Stimulated activated naive CD8-positive, alpha-beta T cell treated with anti-CD3 and anti-CD28 coated beads, Interleukin-15, Interleukin-2, amounts not matched to agents 100 U/mL and 50 U/mL, for 24 hours (primary cell): Measurements from ENCODE around the gene IQCH.

ENCODE experiments used
- ATAC-seq: fragments of 150-1000 bp; cut with Tn5 transposase; one replicate; pipeline ENCODE4 v1.10.0; 2021
- DNase-seq: peaks from one replicate; pipeline ENCODE4 v3.0.0; 2021

IQCH gene

DNA sequence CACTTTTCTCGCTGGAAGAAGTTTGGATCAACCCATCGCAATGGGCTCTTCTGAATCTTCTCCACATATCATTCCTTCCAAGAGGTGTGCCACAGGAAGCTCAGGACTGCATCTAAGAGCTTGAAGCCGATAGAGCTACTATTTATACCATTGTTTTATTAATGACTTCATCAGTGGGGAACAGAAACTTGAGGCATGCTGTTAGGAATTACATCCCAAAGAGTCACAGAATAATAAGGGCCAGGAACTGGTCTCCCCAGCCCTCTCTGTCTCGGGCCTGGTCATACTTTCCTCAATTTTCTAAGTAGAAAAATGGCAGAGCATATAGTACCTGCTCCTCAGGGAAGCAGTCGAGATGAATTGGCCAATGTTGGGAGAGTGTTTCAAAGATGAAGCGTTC lies 249.5 kb downstream of the IQCH start:
- no peak for DNase-seq
- no peak for ATAC-seq

DNA sequence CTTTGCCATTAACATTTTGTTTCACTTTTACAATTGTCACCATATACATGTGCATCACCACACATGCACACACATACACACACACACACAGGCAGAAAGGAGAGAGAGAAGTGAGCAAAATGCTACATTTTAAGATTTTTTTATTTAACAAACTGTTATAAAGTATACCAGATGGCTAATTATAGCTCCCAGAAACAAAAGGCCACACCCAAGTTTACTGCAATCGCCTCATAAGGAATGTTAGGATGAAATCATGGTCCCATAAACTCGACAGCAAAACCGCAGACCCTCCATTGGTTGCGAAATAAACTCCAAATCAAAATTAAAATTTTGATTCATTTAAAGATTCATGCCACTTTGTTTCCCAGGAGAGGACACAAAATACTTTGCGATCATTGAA lies 250.2 kb downstream of the IQCH start:
- DNase-seq (no peak), ATAC-seq (no peak)

DNA sequence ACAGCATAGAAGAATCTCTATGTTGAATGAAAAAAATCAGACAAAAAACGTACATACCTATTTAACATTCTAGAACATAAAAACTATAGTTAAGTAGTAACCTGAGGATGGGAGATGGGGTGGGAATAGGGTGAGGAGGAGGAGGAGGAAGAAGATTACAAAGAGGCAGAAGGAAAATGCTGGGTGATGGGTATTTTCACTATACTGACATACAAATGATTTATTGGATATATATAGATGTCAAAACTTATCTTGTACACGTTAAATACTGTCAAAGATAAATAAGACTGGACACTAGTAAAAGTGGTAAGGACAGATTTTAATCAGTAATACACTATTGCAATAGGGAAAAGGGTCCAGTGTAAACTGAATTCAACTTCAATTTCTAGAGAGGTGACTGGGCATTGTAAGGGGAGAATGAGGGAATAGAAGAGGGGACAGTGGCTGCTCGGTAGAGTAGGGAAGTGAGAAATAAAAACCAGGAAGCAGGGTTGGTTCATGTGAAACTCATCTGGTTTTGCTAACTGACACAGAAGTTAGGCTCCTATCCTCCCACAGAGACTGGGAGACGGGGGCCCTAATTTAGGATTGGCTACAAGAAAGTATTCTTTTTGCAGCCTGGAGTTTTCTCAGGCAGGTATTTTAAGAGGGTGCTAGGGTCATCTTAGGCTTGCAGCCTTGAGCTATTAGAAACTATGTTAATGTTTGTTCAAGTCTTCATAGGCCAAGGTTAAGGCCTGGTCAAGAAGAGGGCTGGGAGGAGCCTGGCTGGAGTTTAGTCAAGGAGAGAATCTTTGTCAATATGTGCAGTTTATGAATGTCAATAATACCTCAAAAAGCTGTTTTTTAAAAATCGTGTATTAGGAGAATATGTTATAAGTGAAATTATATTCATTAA lies 251.3 kb downstream of the IQCH start:
- no peak for ATAC-seq

DNA sequence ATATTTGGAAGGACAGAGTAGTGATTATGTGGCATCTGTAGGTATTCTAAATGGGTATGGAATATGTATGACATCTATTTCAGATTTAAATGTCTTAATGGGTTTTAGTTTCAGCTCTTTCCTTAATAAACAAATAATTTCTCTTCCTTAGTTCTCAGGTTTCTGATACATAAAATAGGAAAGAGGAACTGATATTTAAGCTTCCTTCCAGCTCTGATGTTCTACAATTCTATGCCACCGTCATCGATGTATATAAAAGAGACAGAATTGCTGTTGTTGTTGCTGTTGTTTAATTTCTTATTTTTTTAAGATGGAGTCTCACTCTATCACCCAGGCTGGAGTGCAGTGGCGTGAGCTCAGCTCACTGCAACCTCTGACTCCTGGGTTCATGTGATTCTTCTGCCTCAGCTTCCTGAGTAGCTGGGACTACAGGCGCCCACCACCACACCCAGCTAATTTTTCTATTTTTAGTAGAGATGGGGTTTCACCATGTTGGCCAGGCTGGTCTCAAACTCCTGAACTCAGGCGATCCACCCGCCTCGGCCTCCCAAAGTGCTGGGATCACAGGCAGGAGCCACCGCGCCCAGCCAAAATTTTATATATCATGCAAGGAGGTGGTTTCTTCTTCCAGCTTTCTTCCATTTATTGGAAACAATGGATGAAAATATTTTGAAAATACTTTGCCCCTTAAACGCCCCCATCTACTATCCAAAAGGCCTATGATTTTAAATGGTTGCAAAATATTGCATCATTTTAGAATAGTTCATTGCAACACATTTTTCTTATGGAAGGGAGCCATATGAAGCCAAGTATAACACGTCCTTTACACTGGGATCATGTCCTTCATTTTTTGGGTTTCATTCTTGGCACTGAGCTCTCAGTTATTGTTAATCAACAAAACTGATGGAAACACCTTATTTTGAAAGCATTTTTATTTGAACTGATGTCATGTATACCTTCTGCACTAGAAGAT lies 252.5 kb downstream of the IQCH start:
- DNase-seq (no peak), ATAC-seq (no peak)

More for the DNA sequence above, 251.3 kb downstream of the IQCH start:
- no peak for DNase-seq

DNA sequence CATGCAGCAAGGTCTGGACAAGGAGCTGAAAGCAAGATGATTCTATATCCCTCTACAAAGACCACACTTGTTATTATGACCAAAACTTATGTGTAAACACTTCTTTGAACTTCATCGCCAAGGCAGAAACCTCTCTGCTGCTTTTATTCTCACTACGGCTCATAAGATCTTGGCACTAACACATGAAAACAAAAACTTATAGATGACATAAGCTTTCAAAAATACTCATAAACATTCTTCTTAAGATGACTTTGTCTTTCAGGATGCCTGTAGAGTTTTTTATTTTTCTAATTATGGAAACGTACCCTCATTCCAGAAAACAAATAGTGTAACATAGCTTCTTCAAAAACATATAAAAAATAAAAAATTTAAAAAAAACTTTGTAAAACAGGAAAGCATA lies 253.8 kb downstream of the IQCH start:
- ATAC-seq: no peak
- no peak for DNase-seq

DNA sequence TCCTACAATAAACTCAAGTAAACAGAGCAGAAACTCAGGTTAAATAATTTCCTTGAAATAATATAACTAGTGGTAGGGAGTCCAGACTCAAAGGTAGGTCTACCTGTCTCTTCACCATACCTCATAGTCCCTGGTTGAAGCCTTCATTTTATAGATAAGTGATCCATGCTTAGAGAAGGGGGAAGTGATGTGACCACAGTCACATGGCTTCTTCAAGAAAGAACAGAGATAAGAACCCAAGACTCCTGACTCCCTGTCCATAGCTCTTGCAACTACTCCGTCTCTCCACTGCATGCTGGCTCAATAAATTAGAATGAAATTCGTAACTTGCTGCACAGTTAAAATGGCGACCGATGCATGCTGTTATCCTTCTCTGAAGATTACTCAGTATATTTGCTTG lies 255.3 kb downstream of the IQCH start:
- DNase-seq: no peak
- no peak for ATAC-seq

DNA sequence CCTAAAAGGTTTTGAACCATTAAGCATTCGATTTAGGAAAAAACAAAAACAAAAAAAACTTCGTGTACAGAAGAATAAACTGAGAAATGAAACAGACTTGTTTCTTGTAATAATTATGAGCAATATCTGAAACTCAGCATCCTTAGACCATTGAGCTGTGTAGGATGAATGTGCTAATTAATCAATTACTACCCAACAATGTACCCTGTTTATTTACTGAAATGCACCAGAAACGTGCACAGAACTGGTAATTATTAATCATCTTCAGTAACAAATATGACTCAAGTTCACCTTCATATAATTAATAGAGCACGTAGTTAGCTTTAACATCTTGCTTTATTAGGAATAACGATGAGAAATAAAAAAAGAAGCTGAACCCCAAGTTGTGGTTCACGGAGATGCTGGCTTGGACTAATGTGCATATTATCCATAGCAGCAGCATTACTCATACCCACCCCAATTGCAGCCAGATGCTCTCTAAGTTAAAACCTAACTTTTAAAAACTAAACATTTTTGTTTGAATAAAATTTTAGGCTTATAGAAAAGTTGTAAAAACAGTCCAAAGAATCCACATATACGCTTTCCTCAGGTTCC lies 256.1 kb downstream of the IQCH start:
- DNase-seq: no peak

DNA sequence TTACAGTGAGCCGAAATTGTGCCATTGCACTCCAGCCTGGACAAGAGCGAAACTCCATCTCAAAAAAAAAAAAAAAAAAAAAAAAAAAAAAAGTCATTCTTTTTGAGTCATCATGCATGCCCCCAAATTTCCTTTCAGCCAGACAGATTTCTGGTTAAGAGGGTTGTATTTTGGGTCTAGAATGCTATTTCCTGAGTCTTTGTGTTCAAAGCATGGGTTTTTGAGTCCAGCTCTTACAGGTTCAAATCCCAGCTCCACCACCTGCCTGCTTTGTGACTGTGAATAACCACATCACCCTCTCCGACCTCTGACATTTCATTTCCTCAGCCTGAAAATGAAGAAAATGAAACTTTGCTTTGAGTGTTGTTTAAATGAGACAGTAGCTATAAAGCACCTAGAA lies 257.0 kb downstream of the IQCH start:
- ATAC-seq: no peak

More for the DNA sequence above, 256.1 kb downstream of the IQCH start:
- ATAC-seq: no peak

DNA sequence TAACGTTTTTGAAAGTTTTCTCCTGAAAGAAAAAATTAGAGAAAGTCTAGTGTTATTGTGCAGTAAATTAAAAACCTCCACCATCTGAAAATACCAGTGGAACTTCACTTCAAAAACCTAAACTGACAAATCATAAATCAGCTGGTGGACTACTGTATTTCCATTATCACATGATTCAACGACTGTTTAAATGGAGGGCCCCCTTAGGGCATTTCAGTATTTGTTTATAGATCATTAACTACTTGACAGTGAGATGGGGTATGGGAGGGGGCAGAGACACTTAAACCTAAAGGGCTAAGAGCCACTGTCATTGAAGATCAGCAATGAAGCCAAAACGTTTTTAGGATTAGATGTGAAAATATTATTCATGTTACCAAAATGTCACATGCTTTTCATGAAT lies 257.6 kb downstream of the IQCH start:
- ATAC-seq (no peak), DNase-seq (no peak)

More for the DNA sequence above, 257.0 kb downstream of the IQCH start:
- DNase-seq: no peak

DNA sequence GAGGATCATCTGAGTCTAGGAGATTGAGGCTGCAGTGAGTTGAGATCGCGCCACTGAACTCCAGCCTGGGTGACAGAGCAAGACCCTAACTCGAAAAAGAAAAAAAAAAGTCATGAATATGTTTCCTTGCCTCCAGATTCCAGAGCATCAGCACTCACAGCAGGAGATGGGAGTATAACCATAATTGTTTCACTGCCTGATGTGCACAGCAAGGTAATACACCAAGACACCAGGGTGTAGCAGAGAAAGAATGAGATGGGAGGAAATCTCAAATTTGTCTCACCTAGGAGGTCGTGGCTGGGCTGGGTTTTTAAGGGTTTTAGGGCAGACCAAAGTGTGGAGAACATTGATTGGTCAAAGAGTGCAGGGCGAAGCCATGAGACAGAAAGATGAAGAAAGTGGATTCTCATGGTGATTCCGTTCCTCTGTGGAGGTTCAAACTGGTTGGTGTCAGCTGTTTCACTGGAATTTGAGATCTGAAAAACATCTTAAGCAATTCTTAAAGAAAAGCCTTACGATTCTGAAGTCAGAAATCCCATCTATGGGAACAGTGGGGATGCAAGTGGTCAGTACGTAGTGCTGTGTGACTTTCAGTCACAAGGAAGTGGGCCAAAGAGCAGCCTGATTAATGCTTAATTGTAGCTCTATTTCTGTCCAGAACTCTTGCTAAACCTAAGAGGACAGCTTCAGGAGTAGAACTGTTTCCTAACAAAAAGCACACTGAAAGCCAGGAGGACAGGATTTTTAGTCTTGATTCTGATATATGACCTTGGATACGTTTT lies 258.5 kb downstream of the IQCH start:
- DNase-seq (no peak), ATAC-seq (no peak)

DNA sequence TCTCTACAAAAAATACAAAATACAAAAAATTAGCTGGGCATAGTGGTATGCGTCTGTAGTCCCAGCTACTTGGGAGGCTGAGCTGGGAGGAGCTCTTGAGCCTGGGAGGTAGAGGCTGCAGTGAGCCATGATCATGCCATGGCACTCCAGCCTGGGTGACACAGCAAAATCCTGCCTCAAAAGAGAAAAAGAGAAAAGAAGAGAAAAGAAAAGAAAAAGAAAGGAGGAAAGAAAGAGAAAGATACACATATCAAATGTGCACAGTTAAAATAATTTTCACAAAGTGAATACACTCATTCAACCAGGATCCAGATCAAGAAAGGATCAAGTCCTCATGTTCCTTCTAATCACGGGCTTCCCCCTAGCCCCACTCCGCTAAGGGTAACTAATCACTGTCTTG lies 260.5 kb downstream of the IQCH start:
- DNase-seq (no peak), ATAC-seq (no peak)

DNA sequence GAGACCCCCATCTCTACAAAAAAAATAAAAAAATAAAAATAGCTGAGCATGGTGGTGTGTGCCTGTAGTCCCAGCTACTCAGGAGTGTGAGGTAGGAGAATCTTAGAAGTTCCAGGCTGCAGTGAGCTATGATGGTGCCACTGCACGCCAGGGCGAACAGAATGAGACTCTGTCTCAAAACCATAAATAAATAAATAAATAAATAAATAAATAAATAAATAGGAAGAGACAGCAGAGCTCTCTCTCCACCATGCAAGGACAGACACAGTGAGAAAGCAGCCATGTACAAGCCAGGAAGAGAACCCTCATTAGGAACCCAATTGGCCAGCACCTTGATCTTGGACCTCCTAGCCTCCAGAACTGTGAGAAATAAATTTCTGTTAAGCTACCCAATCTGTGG lies 261.0 kb downstream of the IQCH start:
- DNase-seq: no peak
- ATAC-seq: no peak

DNA sequence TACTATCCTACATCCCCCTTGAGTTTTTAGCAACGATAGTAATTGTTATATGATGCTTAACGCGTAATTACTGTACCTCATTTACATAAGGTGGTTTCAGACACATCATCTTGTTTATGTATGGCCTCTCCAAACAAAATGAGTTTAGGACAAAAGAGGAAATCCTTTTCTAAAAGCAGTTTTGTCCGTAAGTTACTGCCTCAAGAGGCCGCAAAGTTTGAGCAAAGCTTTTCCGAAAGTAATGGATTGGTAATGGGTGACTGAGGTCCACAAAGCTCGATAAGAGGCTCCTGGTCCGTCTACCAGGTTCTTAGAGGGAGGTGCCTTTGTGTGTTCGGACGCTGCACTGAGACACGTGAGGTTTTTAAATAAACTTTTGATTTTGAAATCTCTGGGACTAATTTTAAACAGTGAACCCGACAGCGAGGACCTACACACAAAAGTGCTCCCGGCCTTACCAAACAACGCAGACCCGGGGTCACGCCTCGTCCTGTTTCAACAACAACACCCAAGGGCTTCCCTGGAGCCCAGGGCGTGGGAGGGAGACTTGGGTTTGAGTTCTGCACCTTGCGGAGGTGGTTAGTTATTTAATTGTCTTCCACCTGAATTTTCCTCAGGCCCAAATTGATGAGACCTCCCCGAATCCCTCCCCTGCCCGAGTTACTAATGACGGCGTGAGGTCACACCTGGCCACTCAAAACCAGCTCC lies 265.9 kb downstream of the IQCH start:
- DNase-seq: no peak
- ATAC-seq: peak; percentile 10

DNA sequence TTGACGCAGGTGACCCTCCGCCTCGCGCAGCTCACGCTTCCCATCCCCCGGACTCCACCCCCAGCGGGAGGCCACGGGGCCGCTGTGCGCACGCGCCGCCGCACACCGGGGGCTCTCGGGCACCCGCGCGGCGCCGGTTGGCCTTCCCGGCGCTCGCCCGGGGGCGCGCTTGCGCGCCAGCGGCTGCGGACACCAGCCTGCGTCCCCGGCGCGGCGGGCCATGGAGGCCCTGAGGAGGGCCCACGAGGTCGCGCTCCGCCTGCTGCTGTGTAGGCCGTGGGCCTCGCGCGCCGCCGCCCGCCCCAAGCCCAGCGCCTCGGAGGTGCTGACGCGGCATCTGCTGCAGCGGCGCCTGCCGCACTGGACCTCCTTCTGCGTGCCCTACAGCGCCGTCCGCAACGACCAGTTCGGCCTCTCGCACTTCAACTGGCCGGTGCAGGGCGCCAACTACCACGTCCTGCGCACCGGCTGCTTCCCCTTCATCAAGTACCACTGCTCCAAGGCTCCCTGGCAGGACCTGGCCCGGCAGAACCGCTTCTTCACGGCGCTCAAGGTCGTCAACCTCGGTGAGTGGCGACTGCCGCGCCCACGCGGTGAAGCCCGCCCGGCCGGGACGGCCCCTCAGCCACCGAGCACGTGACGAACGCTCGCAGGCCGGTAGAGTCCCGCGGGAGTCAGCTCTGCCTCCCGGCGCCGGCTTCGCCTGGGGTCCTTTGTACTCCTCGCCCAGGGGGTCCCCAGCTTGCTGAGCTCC lies 266.6 kb downstream of the IQCH start, which contains the start of gene C15orf61:
Gene C15orf61 (plus strand): TSS at position 103 of the 754 bp plus-strand sequence. CDS start 118 bp downstream, at position 221.
- peak; percentile 87 for ATAC-seq
- peak; percentile 89 for DNase-seq

DNA sequence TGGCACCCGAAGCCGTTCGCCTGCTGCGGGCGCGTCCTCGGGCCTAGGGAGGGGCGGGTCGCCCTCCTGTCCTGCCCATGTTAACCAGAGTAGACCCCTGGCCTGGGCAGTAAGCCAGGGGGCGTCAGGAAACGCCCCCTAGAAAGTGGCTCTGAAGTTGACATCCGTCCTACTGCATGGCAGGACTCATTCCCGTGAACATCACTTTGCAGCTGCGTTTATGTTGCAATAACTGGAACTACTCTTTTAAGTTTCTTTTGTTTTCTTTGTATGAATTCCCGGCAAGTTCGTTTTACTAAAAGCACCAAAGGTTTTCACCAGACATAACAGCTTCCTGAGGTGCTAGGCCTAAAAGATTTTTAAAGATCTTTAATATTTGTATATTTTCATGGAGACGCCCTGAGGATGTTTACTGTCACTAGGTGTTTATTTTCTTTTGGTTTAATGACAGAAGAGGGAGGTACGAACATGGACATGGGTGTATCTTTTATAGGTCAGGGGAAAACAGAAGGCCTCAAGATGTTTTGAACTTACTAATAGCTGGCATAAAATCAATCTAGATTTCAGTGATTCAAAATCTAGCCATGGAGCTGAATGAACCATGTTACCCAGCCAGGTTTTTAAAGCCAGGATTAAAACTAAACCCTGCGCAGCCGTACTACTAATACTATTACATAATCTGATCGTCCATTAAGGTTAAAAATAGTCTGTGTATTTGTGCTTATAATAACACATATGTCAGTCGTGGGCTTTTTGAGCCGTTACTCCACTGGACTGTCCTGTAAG lies 267.4 kb downstream of the IQCH start:
- DNase-seq (no peak), ATAC-seq (no peak)

DNA sequence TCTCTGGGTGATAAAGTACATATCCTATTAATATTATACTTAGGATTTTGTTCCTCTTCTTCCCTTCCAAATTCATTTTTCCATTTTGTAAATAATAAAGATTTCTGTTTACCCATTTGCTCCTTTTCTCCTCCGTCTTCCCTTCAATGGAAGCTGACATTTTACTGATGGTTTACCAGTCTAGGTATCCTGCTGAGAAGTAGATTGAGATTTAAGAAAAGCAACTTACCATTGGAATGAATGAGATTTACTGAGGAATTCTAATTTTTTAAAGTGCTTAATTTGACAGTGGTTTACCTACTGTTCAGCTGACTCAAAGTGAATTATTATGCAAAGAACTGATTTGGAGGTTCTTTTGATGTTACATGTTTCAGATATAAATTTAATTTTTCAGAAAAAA lies 268.7 kb downstream of the IQCH start:
- DNase-seq (no peak), ATAC-seq (no peak)

DNA sequence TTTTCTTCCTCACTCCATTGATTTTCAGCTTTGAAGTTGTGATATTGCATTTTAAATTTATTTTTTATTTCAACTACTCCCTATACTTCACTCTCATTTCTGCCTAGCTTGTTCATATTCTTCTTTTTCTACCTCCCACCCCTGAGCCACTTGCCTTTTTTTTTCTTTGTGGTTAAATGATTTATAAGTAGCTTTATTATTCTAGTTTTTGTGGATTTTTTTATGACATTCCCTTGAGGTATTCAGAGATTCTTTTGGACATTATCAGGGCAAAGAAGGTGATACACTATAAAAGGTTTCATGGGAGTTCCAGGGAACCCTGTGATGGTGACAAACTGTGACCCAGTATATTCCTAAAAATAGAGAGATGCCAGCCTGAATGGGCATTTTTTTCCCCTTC lies 269.6 kb downstream of the IQCH start:
- no peak for DNase-seq

DNA sequence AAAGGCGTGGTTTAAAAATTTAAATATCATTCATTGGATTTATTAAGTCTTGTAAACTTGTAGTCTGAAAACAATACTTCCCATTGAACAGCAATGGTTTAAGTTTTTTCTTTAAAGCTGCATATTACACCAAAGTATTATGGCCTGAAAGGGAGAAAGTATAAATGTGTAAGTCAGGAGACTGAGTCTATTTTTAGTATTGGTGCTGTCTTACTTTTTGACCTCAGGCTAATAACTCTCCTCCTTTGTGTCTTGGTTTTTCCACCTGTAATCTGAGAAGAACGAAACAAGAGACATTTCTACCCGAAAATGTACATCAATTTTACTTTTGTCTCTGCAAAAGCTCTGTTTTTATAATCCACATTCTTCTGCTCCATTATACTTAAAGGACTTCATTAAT lies 273.9 kb downstream of the IQCH start:
- DNase-seq: no peak
- no peak for ATAC-seq

More for the DNA sequence above, 269.6 kb downstream of the IQCH start:
- ATAC-seq: no peak

DNA sequence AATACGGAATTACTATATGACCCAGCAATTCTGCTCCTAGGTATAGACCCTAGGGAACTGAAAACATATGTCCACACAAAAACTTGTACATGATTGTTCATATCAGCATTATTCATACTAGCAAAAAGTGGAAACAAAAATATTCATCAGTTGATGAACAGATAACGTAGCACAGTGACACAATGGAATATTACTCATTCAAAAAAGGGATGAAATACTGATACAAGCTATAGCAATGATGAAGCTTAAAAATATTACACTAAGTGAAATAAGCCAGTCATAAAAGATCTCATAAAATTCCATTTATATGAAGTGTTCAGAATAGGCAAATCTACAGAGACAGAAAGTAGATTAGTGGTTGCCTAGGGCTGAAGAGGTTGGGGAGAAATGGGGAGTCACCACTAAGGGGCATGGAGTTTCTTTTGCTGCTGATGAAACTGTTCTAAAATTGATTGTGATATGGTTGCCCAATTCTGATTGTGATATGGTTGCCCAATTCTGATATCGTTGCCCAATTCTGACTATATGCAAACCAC lies 276.9 kb downstream of the IQCH start:
- ATAC-seq (peak; percentile 68), DNase-seq (no peak)
